Stimulated activated naive CD4-positive, alpha-beta T cell (primary cell): ENCODE results near the gene MSH3.

ENCODE experiments used
- DNase-seq, 6 experiments: peaks; one replicate each; lab custom pipeline; 2025; lab: John Stamatoyannopoulos, UW

The MSH3 gene

DNA sequence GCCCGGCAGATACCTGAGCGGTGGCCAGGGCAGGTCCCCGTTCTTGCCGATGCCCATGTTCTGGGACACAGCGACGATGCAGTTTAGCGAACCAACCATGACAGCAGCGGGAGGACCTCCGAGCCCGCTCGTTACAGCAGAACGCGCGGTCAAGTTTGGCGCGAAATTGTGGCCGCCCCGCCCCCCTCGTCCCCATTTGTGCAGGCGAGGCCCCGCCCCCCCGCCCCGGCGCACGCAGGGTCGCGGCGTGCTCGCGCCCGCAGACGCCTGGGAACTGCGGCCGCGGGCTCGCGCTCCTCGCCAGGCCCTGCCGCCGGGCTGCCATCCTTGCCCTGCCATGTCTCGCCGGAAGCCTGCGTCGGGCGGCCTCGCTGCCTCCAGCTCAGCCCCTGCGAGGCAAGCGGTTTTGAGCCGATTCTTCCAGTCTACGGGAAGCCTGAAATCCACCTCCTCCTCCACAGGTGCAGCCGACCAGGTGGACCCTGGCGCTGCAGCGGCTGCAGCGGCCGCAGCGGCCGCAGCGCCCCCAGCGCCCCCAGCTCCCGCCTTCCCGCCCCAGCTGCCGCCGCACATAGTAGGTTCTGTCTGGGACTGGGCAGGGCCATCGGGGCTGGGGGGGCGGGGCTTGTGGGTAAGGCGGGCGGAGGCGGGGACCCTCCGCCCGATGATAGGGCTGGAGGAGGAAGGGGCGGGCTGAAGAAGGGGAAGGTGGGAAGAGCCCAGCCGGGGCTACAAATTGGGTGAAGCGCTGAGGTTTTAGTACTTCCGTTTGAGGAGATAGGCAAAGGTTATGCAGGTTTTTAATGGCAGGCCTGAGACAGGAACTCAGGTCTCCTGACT is at the start of gene MSH3, which contains the start of gene DHFR:
Gene MSH3, plus strand, starts transcription at position 262 of the 840 bp plus-strand sequence. Its CDS starts 76 bp downstream, at position 338.
Gene DHFR, minus strand, starts transcription at position 593 of the 840 bp plus-strand sequence. Its CDS starts 494 bp downstream, at position 99.
- DNase-seq: peak; percentile 87 to 91 (median 88)

DNA sequence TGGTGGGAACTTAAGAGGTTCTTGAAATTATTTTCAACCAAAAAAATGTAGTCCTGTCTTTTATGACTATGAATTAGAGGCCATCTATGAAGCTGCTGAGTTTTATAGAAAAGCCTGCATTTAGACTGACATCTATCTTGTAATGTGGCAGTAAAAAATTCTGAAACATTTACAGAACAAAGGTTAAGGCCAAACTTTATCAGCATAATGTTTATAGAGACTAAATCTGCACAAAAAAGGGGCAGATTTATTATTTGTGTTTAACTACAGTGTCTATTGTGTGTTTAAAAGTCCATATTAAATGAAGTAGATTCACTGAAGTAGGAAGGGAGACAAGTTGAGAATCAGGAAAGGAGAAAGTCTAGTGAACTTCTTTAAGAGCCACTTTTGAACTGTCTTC is 47.1 kb upstream of the MSH3 start:
- no peak for DNase-seq

DNA sequence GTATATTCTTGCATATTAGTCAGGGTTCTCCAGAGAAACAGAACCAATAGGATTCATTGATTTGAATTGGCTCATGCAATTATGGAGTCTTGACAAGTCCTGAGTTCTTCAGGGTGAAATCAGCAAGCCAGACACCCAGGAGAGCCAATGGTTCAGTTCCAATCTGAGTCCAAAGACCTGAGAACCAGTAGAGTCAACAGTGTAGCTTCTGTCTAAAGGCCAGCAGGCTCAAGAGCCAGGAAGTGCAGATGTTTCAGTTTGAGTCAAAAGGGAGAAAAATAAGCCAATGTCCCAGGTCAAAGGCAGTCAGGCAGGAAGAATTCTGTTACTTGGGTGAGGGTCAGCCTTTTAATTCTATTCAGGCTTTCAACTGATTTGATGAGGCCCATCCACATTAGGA is 46.6 kb upstream of the MSH3 start:
- DNase-seq: no peak

DNA sequence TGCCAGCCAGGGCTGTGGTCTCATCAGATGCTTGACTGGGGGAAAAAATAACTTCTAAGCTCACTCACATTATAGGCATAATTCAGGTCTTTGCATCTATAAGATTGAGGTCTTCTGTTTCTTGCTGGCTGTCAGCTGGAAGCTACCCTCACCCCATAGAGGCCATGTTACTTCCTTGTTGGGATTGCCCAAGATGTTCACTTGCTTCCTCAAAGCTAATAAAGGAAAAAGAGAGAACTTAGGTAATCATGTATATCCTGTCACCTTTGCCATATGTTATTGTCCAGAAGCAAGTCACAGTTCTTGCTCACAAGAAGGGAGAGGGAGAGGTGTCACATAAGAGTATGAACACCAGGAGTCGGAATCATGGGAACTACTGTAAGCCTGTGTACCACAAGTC is 45.7 kb upstream of the MSH3 start:
- DNase-seq: no peak

DNA sequence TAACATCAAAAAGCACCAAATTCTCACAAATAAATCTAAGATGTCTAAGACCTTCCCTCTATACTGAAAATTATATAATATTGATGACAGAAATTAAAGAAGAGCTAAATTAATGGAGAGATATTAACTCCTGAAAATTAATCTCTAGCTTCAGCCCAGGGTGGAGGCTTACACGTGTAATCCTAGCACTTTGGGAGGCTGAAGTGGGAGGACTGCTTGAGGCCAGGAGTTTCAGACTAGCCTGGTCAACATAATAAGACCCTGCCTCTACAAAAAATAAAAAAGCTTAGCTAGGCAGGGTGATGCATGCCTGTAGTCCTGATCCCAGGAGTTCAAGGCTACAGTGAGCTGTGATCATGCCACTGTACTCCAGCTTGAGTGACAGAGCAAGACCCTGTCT is 44.8 kb upstream of the MSH3 start:
- no peak for DNase-seq

DNA sequence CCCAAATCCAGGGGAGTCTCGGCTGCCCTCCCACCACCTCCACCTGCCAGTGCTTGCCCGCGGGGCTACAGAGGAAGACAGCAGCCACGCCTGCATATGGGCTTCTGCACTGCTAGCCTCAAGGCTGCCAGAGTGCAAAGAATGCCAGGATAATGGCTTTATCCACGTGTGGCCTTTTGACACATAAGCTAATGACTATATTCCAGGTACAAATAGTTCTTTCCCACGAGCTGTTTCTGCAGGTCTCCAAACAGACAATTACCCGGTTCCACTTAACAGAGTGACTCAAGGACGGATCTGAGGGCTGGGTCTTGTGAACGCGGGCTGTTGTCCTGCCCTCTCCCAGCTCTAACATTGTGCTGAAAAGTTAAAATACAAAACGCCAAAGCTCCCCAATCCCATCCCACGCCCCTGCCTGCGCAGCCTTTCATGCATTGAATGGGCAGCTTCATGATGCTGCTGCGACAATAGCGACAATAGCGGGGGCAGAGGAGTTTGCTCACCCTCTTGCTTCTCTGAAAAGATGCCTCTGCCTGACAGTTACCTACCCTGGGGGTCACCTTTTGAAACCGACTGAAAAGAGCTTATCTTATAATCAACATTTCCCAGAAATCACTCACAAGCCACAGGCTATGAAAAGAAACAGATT is 39.1 kb upstream of the MSH3 start:
- DNase-seq: no peak

DNA sequence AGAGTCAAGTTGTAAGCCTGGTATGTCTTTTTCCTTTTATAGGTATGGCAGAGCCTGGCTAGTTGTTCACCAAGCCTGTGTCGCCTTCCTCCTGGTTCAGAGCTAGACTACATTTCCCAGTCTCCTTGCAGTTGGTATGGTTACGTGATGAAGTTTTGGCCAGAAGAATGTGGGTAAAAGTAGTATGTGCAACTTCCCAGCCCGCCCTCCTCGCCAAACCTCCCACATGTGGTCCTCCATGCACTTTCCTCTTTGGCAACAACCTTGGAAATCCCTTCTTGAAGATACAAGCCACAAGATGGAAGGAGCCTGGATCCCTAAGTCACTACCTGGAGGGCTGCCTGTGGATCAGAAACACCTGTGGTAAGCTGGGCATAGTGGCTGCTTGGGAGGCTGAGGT is 36.0 kb upstream of the MSH3 start:
- no peak for DNase-seq

DNA sequence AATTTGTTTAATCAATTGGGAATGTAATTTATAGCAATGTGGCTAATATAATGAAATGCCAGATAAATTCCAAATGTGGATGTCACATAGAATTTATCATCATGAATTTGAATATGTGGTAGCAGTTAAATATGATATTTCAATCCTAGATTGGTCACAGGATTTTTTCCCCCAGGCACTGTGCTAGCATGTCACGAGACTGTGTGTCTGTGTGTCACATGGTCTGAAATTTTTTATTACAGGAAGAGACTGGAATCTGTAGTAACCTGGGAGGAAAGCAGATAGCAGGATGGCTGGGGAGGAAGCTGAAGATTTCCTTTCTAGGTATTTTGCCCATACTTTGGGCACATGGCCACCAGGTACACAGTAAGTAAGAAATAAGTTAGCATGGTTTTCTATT is 35.4 kb upstream of the MSH3 start:
- DNase-seq: no peak

DNA sequence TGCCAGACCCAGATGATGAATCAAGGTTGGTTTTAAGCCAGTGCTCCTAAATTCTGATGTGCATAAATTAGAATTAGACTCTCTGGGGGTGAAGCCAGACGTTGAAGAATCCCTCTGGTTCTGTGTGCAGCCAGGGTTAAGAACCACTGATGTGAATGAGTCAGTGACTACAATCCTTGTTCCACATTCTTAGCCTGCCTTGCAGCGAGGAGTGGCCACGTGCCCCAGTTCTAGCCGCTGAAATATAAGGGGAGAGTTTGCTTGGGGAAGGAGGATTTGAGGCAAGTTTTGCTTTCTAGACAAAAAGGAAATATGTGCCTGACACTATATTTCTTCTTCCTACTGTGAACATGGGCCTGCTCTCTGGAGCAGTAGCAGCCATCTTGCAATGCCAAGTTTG is 34.2 kb upstream of the MSH3 start:
- no peak for DNase-seq

DNA sequence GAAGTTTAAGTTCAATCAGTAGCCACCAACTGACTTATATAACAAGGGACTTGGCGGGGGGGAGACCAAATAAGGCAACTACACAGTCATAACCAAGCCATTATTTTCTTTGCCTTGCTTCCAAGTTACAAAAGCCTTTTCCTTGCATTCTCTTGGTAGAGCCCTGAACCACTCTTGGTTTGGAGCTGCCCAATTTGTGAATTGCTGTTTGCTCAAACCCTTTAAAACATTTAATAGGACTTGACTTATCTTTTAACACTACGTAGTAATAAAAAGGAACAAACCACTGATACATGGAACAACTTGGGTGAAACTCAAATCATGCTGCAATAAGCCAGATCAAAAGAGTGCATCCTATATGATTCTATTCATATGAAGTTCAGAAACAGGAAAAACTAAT is 31.7 kb upstream of the MSH3 start:
- no peak for DNase-seq

DNA sequence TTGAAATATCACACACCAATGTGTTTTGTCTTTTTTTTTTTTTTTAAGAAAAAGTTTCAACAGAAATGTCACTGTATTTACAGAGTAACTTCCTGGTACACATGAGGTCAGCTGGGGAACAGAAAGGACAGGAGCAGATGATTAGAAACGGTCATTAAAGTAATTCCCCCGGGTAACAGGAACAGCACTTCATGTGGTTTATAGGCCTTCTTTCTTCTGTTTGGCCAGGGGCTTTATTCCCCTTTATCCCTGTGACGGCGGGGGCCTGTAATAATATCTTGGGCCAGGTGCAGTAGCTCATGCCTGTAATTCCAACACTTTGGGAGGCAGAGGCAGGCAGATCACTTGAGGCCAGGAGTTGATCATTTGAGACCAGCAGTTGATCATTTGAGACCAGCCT is 30.5 kb upstream of the MSH3 start:
- DNase-seq: no peak

DNA sequence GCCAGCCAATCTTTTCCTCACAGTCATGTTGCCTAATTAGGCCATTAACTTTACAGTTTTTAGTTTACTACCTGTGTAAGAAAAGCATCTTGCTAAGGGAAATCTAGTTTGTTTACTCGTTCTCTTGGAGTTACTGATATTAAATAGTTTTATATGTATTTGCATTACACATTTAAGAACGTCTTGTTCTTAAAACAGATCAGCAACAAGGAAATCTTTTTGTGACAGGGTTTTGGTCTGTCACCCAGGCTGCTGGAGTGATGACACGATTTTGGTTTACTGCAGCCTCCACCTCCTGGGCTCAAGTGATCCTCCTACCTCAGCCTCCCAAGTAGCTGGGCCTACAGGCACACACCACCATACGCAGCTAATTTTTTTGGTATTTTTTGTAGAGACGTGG is 29.2 kb upstream of the MSH3 start:
- no peak for DNase-seq

DNA sequence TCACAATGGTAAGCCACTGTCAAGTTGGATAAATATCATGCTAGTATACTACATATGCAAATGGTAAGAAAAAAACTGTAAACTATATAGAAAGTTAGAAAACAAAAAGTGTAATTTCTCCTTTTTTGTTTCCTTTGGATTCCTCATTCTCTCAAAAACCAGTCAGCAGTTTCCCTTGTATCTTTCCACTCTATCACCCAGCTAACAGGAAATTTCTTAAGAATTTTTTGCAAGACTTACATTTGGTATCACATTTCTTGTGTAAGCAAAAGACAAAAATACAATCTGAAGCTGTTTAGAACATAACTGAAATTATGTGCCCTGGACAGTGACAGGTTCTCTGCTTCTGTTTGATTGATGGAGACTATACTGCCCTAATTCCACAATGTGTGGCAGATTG is 25.2 kb upstream of the MSH3 start:
- no peak for DNase-seq

DNA sequence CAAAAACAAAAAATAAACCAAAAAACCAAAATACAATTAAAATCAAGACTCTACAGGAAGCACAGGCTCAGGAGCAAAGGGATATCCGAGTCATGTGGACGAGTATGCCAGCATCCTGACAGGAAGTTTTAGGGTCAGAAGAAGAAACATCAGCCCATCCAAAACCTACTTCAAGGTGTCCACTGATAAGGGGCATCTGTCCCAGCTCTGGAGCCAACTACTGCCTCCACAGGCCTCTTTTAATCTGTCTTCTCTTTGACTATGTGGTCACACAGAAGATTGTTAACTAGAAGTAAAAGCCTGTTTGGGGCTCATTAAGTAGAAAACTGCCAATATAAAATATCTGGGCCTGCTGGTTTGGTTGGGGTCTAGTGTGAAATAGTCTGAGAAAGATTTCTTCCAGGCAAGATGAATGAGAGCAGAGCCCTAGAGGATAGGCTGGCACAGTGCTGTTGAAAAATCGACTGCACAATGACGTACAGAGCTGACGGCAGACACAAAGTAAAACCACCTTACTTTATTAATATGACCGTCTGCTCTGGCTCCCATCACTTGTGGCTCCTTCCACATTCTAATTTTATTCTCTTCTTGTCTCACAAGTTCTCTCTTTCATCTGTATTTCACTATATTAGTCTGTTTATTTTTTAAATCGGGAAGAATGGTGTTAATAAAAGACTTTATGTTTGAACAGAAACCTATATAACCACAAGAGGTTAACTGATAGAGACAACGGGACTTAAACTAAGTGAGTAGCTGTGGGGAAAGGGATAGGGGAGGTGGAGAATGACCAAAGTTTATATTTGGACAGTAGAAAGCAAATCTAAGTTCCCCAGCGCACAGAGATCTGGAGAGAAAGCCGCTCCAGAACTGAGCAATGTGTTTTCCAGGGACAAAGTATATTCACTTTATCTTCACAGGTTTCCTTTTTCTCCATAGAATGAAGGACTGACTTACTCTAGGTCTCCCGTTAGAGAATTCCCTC is 22.9 kb upstream of the MSH3 start:
- no peak for DNase-seq

DNA sequence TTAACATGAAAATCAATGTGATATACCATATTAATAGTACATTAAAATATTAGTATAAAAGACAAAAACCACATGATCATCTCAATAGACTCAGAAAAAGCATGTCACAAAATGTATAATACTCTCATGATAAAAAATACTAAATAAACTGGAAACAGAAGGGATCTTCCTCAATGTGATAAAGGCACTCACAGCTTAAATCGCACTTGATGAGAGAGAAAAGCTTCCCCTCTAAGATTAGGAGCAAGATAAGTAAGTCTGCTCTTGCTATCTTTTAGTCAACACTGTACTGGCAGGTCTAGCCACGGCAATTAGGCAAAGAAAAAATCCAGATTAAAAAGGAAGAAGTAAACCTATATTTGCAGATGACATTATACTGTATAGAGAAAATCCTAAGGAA is 21.8 kb upstream of the MSH3 start:
- no peak for DNase-seq

DNA sequence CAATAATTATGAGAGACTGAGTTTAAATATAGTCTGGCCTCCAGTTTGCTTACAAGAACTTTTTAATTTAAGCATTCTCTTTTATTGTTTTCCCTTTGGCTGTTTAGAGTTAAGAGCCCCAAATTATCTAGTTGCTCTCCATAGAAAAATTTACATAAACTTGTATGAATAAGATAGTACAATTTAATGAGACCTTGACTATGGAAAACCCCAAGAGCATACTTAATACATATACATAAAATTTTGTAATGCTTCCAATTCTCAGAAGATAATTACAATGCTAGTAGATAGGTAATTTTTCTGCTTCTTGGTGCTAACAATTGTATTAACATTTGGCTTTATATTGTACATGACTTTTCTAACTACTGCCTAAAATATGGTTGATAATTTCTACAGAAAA is 20.3 kb upstream of the MSH3 start:
- no peak for DNase-seq

DNA sequence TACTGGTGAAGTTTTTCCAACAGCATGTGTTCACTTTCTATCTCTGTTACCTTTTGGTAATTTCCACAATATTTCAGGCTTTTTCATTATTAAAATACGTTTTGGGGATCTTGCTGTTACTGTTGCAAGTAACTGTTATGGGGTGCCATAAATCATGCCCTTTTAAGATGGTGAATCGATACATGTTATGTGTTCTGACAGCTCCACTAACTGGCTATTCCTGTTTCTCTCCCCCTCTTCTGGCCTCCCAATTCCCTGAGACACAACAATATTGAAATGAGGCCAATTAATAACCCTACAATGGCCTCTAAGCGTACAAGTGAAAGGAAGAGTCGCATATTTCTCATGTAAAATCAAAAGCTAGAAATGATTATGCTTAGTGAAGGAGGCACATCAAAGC is 13.1 kb upstream of the MSH3 start:
- DNase-seq: no peak

DNA sequence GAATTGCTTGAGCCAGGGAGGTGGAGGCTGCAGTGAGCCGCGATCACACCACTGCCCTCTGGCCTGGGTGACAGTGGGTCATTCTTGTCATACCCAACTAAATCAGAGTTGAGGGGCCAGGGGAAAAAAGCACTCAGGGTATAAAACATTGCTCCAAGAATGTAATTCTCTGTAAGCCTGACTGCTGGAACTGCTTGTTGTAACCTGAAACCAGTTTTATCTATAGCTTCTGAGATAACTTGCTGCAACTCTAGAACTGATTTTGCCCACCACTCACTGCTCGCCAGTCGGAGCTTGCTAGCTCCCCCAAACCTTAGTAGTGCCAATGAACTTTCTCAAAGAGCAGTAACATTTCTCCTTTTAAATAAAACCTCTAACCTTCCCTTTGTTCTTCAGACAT is 9.6 kb upstream of the MSH3 start:
- no peak for DNase-seq

DNA sequence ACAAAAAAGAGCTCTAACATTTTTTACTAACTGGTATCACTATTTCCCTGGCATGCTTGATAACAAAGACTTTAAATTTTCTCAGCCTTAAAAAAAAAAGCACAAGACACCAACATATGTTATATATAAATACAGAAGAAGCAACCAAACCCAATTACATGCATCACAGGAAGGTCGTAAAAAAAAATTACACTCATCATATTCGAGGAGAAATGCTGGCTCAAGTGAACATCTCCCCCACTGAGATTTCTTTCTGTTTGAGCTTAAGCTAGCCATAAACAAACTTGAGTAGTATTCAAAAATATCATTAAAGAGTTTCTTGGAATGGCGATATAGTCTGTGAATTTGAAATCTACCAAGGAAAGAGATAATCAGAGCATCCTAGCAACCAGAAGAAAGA is 7.5 kb upstream of the MSH3 start:
- no peak for DNase-seq

DNA sequence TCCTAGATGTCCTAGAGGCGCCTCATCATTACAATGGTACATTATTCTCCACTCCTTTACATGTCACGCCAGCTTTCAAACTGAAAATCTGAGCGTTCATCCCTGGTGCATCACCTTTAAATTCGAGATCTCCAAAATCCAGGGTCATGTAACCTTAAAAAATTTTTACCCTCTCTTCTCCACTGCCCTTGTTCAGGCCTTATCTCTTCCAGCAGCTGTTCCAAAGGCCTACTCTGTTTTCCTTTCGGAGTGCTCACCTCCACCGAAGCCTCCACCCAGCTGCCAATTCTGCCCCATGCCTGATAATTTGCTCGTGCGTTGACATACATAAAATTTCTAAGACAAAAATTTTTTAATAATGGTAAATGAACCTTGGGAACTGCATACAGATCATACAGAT is 950 bp upstream of the MSH3 start:
- no peak for DNase-seq

DNA sequence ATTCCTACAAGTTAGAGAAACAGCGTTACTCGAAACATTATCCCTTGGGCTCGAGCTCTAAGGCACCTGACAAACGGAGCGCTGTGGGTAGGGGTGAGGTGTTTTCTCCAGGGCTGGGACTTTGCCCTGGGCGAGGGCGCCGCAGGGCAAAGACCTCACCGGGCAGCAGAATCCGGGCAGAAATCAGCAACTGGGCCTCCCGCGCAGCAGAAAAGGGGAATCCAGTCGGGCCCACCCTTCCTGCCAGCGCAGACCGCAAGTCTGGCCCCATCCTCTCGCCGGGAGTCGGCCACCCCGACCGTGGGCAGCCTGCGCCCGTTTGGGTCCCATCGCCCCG is 430 bp upstream of the MSH3 start:
- no peak for DNase-seq

DNA sequence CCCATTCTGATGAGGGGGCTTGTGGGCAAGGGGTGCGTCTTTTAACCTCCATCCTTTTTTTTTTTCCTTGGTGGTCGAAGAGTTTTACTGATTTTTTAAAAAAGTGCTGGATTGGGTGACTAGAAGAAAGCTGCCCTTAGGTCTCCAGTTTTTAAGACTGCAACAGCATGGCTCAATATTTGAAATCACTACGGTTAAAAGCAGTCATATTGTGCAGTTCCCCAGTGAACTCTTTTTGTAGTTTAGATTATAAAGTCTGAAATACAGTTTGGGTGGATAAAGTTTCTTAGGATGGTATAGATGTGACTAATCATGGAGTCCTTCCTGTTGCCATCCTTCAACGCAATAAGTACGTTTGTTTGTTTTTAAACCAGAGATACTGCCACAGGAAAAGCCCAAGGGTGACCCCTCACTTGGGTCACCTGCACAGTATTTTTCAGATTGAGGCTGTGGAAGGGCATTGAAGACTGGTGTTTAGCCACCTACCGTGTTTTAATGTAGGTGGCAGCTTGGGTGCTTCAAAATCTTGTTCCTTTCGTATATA is 851 bp downstream of the MSH3 start:
- DNase-seq: no peak
